B cell (primary cell): ENCODE results near the gene S100A8. TPM values are rescaled to one million over a fixed set of nuclear protein-coding genes. Genes with fewer than 3 reads are reported as not detected.

Experiments
- ATAC-seq: fragments of 200-7000 bp; cut with Tn5 transposase; one replicate; pipeline ENCODE4 v1.10.0; 2021; ENCODE audit warnings: low read depth, mild to moderate bottlenecking, moderate number of reproducible peaks, moderate library complexity
- CTCF ChIA-PET: fragments of 350-600 bp; sonication (Branson Sonifier 250); formaldehyde crosslinking; loops from one replicate; lab custom pipeline; 2021; ENCODE audit warnings: antibody characterized with exemption, inconsistent platforms; lab: Charles Lee
- POLR2A ChIA-PET: fragments of 350-600 bp; sonication (Branson Sonifier 250); formaldehyde crosslinking; loops from one replicate; lab custom pipeline; 2021; ENCODE audit warnings: antibody characterized with exemption; lab: Charles Lee
- DNase-seq: peaks from one replicate; pipeline ENCODE4 v3.0.0; 2013
- H2AFZ ChIP-seq: 2 replicates; pipeline ENCODE4 v1.6.1; 2012; ENCODE audit warnings: mild to moderate bottlenecking, low read depth, low read length; ENCODE audit not compliant: insufficient read depth, poor library complexity, severe bottlenecking
- H3K27ac ChIP-seq, 2 donors: 1 replicate in 1 of 2; 2 replicates in 1 of 2; pipeline ENCODE4 v1.5.1; 2012 to 2013; ENCODE audit warnings: low read length in 2 of 2, mild to moderate bottlenecking in 2 of 2, moderate library complexity in 1 of 2
- H3K27me3 ChIP-seq, 4 experiments: fragments of 200-600 bp in 1 of 4; sonication (generic) in 1 of 4; replicated peaks in 1 of 4; 1 replicate in 2 of 4; 2 replicates in 2 of 4; pipeline versions ENCODE4 v1.6.1 to v1.7.0; 2013 to 2016; ENCODE audit warnings: low read length in 3 of 4, mild to moderate bottlenecking in 2 of 4, mixed read lengths in 1 of 4, moderate library complexity in 1 of 4; ENCODE audit not compliant: insufficient read depth in 4 of 4, control insufficient read depth in 3 of 4; ENCODE audit errors: control extremely low read depth in 1 of 4
- H3K36me3 ChIP-seq, 2 experiments: replicated peaks in 1 of 2; 1 replicate in 1 of 2; 2 replicates in 1 of 2; pipeline versions ENCODE4 v1.6.1 to v1.7.1; 2013; ENCODE audit warnings: low read length in 1 of 2; ENCODE audit not compliant: insufficient read depth in 2 of 2, control insufficient read depth in 1 of 2; ENCODE audit errors: control extremely low read depth in 1 of 2, extremely low read depth in 1 of 2
- H3K4me1 ChIP-seq, 2 donors: fragments of 200-600 bp in 1 of 2; sonication (generic) in 1 of 2; 1 replicate in 1 of 2; 2 replicates in 1 of 2; pipeline versions ENCODE4 v1.5.1 to v1.6.1; 2013 to 2017; ENCODE audit warnings: low read length in 2 of 2; ENCODE audit not compliant: control insufficient read depth in 2 of 2, insufficient read depth in 2 of 2
- H3K4me2 ChIP-seq: replicated peaks from 2 replicates; pipeline ENCODE3; 2012; ENCODE audit warnings: mild to moderate bottlenecking, low read depth, low read length; ENCODE audit not compliant: poor library complexity, severe bottlenecking
- H3K4me3 ChIP-seq, 5 experiments: fragments of 200-600 bp in 1 of 5; sonication (generic) in 1 of 5; 1 replicate in 3 of 5; 2 replicates in 2 of 5; pipeline versions ENCODE4 v1.5.1 to v1.7.0; 2011 to 2016; ENCODE audit warnings: low read length in 4 of 5, mild to moderate bottlenecking in 4 of 5, low read depth in 2 of 5, control low read depth in 1 of 5, moderate library complexity in 1 of 5; ENCODE audit not compliant: insufficient read depth in 1 of 5; ENCODE audit errors: control extremely low read depth in 1 of 5, extremely low read depth in 1 of 5
- H3K79me2 ChIP-seq: fragments of 200-600 bp; sonication (generic); one replicate; pipeline ENCODE4 v1.6.0; 2016; ENCODE audit warnings: low read length; ENCODE audit not compliant: control insufficient read depth, insufficient read depth
- H3K9ac ChIP-seq: fragments of 200-600 bp; sonication (generic); 2 replicates; pipeline ENCODE4 v1.6.1; 2017; ENCODE audit warnings: mild to moderate bottlenecking, low read length, moderate library complexity
- H3K9me3 ChIP-seq, 3 donors: one replicate each; pipeline versions ENCODE4 v1.6.1 to v1.7.1; 2013; ENCODE audit warnings: low read length in 2 of 3; ENCODE audit not compliant: control insufficient read depth in 2 of 3, insufficient read depth in 1 of 3; ENCODE audit errors: control extremely low read depth in 1 of 3
- H4K20me1 ChIP-seq: 2 replicates; pipeline ENCODE4 v1.6.0; 2012; ENCODE audit warnings: mild to moderate bottlenecking, low read length; ENCODE audit not compliant: insufficient read depth, control insufficient read depth, poor library complexity, severe bottlenecking
- H3K27ac Mint-ChIP-seq: one replicate; pipeline ENCODE4 v1.8.0; 2021; ENCODE audit warnings: mixed read lengths
- H3K27me3 Mint-ChIP-seq: one replicate; pipeline ENCODE4 v1.8.0; 2021; ENCODE audit warnings: mixed read lengths
- H3K4me1 Mint-ChIP-seq: one replicate; pipeline ENCODE4 v1.8.0; 2021; ENCODE audit warnings: mixed read lengths
- H3K4me3 Mint-ChIP-seq: one replicate; pipeline ENCODE4 v1.8.0; 2021; ENCODE audit warnings: mixed read lengths
- H3K9me3 Mint-ChIP-seq: one replicate; pipeline ENCODE4 v1.8.0; 2022; ENCODE audit warnings: mixed read lengths; ENCODE audit not compliant: insufficient read depth
- CTCF ChIP-seq: fragments of 200-600 bp; IDR thresholded peaks from one replicate; pipeline ENCODE4 v1.8.0; 2022; ENCODE audit warnings: antibody characterized with exemption, mild to moderate bottlenecking
- EZH2 ChIP-seq: IDR thresholded peaks from 2 replicates; pipeline ENCODE4 v1.6.1; 2012; ENCODE audit warnings: borderline replicate concordance, low read depth, mild to moderate bottlenecking, moderate library complexity, low read length; ENCODE audit not compliant: insufficient read depth, poor library complexity, severe bottlenecking
- WGBS: methylation state at CpG from one replicate; pipeline ENCODE4 v1.1.5; 2013; ENCODE audit warnings: missing lambda C conversion rate; ENCODE audit not compliant: insufficient coverage; 5-methylcytosine and 5-hydroxymethylcytosine counted together
- intact Hi-C: fragments of 100-400 bp; cut with micrococcal nuclease; formaldehyde crosslinking; loops from one replicate; pipeline ENCODE4 v1.10.0; 2022
- polyA plus RNA-seq: library from polyadenylated mRNA; depleted of rRNA; stranded (reverse); fragments of >200 nt; gene quantifications from 2 replicates; pipeline ENCODE4 v1.2.3, GENCODE V29; 2012
- total RNA-seq, 2 donors: library from RNA; stranded (reverse); fragments of 120-200 nt in 1 of 2; gene quantifications; 1 replicate in 1 of 2; 2 replicates in 1 of 2; pipeline versions ENCODE4 v1.2.3 to v1.2.4, GENCODE V29; 2013 to 2022

Gene S100A8
- total and polyA plus RNA-seq, 2 donors (not counting 1 experiment from before 2014, with no cell fraction given) = 3.3 to 16.7 TPM

- H3K36me3 ChIP-seq = no peaks in the 10 kb centered on the region
- ATAC-seq (no peak), DNase-seq (no peak)
- H3K27me3 ChIP-seq = peaks cover 0 to 7% (median under 1%) of the 10 kb centered on the region in 4 experiments
- no peaks in the 10 kb centered on the region for H3K4me1 Mint-ChIP-seq
- no peak overlapping the region for H3K4me3 Mint-ChIP-seq
- H3K9ac ChIP-seq = no peak overlapping the region
- H3K27ac ChIP-seq = no peak overlapping the region
- POLR2A ChIA-PET = no interaction called here
- H3K4me2 ChIP-seq = no peak overlapping the region
- peaks cover 50% of the 10 kb centered on the region for H3K27me3 Mint-ChIP-seq
- H3K27ac Mint-ChIP-seq = no peak overlapping the region
- no peaks in the 10 kb centered on the region for H3K4me1 ChIP-seq
- intact Hi-C loops = no loop called here
- no peak overlapping the region for H3K4me3 ChIP-seq
- no peak overlapping the region for H2AFZ ChIP-seq
- no peaks in the 10 kb centered on the region for H4K20me1 ChIP-seq
- CTCF ChIA-PET = no interaction called here
- 50% methylated on average over 1 of the region's 1 CpG for WGBS
- no peaks in the 10 kb centered on the region for H3K9me3 ChIP-seq
- H3K9me3 Mint-ChIP-seq = no peaks in the 10 kb centered on the region
- TF ChIP-seq CTCF = no peak
- no peaks in the 10 kb centered on the region for H3K79me2 ChIP-seq
Measured at GRCh38 chr1:153426809-153427208, 35.9 kb upstream of the S100A8 start.

- H4K20me1 ChIP-seq = no peaks in the 10 kb centered on the region
- Mint-ChIP-seq H3K9me3 (no peaks in the 10 kb centered on the region), H3K4me3 (no peak overlapping the region), H3K27me3 (peaks cover 50% of the 10 kb centered on the region), H3K4me1 (no peaks in the 10 kb centered on the region), H3K27ac (no peak overlapping the region)
- intact Hi-C loops = no loop called here
- 3% methylated on average over 5 of the region's 6 CpGs for WGBS
- H3K27ac ChIP-seq = no peak overlapping the region
- H3K79me2 ChIP-seq = no peaks in the 10 kb centered on the region
- H3K4me1 ChIP-seq = no peaks in the 10 kb centered on the region
- ATAC-seq = no peak
- no peak overlapping the region for H2AFZ ChIP-seq
- DNase-seq = peak; percentile 64
- no peak for TF ChIP-seq EZH2
- TF ChIP-seq CTCF = no peak
- H3K4me3 ChIP-seq = no peak overlapping the region
- no peaks in the 10 kb centered on the region for H3K36me3 ChIP-seq
- H3K9ac ChIP-seq = no peak overlapping the region
- no peak overlapping the region for H3K4me2 ChIP-seq
- POLR2A ChIA-PET = no interaction called here
- H3K27me3 ChIP-seq = peaks cover 0 to 13% (median 3%) of the 10 kb centered on the region in 4 experiments
- H3K9me3 ChIP-seq = no peaks in the 10 kb centered on the region
- CTCF ChIA-PET = no interaction called here
Measured at GRCh38 chr1:153422450-153423068, 31.7 kb upstream of the S100A8 start.
